H1 (cell line): ENCODE data around the gene MPIG6B. TPM values are rescaled to one million over a fixed set of nuclear protein-coding genes. Genes with fewer than 3 reads are reported as not detected.

Experiments used
- CTCF ChIP-seq, 3 experiments: IDR thresholded peaks; 1 replicate in 2 of 3; 2 replicates in 1 of 3; pipeline versions ENCODE4 v1.5.1 to v1.6.1; 2011; ENCODE audit warnings: low read length in 3 of 3, mild to moderate bottlenecking in 3 of 3, inconsistent platforms in 2 of 3, low read depth in 1 of 3, moderate library complexity in 1 of 3; ENCODE audit not compliant: insufficient read depth in 1 of 3; ENCODE audit errors: control extremely low read depth in 1 of 3
- HDAC6 ChIP-seq: IDR thresholded peaks from one replicate; pipeline ENCODE4 v1.7.1; 2012; ENCODE audit warnings: low read depth, mild to moderate bottlenecking, inconsistent platforms, low read length, moderate library complexity
- SP4 ChIP-seq: IDR thresholded peaks from 2 replicates; pipeline ENCODE4 v1.6.1; 2012; ENCODE audit warnings: low read length, inconsistent platforms
- polyA plus RNA-seq, 7 experiments: library from polyadenylated mRNA; depleted of rRNA in 3 of 7; stranded (reverse) in 5 of 7; unstranded in 2 of 7; fragments of >200 nt in 5 of 7; fragments of 200-250 nt in 2 of 7; gene quantifications; 1 replicate in 5 of 7; 2 replicates in 1 of 7; 4 replicates in 1 of 7; pipeline versions ENCODE4 v1.2.1 to v1.2.3, GENCODE V29; 2011 to 2013; ENCODE audit warnings: missing spikeins in 2 of 7, mixed read lengths in 2 of 7
- total RNA-seq: library from RNA; stranded (reverse); fragmentation: NEBNext Ultra II Directional; extraction: Animal tissue kit (Norgen Biotek cat#: 25700); gene quantifications from 2 replicates; pipeline ENCODE4 v1.2.1, GENCODE V29; 2021

MPIG6B gene
- total and polyA plus RNA-seq, 2 of the 8 experiments (the other 6 are each of a cell fraction or from before 2014, with no cell fraction given) = 0.18 TPM; not detected in 1

- no peak for TF ChIP-seq CTCF (IDR thresholded peaks at IDR 0.05; ENCODE audit: control extremely low read depth in 1 of 3, insufficient read depth in 1 of 3, low read depth in 1 of 3, low read length in 3 of 3)
- no peak for TF ChIP-seq HDAC6
- TF ChIP-seq SP4 = no peak
- TF ChIP-seq, all 59 proteins: peak for 0
Observed at GRCh38 chr6:31722173-31722572, 1.0 kb upstream of the MPIG6B start (continued).
